Stimulated activated CD4-positive, alpha-beta T cell treated with anti-CD3 and anti-CD28 coated beads, TNF-alpha, amount 100 ng/mL, for 24 hours (primary cell): ENCODE results near the gene BHLHE40.
A peak's percentile ranks its signal among the peaks of the same experiment; 100 is the strongest.

Source experiments
- DNase-seq, 3 experiments: peaks; one replicate each; pipeline ENCODE4 v3.0.0-alpha.2; 2020; ENCODE audit warnings: low read depth in 3 of 3

BHLHE40 gene

DNA sequence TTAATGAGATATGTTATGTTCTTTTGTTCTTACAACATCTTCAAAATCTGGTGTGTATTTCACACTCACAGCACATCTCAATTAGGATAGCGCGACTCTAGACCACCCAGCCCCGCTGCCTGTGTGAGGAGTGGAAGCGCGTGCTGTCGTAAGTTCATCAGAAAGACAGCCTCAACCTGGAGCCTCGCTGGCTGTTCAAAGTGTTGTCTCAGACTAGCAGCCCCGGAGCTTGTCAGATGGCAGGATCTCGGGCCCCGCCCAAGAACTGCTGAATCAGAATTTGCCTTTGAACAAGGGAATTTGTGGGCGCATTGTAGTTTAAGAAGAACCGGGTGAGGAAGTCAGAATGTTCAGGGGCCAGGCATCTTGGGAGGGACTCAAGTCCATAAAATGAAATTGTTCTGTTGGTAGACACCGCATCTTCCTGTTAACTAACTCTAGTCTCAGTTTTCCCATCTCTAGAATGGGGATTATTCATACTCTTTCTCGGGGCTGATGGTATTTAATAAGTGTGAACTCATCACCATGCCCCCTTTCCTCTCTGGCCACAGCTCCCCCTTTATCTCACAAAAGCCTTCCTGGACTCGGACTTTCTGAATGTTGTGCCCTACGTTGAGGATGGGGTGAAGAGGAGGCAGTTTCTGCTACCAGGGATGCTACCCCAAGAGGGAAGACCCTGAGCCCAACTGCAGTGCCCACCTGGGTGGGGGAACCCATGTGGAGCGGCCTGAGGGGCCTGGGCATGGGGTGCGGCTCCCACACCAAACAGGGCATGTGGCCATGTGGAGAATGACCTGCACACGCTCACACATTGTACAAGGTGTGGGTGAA, 40.4 kb downstream of the BHLHE40 start:
- DNase-seq, result peak; percentile 35 to 77 (median 46)

DNA sequence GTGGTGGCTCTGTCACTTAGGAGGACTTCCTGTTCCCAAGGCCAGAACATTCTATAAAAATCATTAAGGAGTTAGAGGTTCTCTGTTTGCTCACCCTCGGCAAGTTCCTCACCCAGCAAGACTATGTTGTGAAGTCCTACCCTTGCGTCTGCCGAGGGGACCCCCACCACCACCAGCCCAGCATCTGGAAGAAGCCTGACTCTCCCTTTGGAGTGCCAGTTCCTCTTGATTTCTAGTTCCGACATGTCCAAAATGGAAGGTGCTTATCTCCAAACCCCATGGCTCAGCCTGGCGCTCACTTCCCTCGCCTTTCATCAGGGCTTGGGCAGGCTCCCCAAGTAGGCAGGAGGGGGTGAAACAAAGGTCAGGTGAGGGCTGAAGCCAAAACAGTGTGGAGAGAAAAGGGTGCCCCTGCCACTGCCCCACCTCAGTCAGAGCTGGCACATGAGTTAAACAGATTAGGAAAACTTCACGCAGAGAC, 41.0 kb downstream of the BHLHE40 start:
- no peak for DNase-seq

DNA sequence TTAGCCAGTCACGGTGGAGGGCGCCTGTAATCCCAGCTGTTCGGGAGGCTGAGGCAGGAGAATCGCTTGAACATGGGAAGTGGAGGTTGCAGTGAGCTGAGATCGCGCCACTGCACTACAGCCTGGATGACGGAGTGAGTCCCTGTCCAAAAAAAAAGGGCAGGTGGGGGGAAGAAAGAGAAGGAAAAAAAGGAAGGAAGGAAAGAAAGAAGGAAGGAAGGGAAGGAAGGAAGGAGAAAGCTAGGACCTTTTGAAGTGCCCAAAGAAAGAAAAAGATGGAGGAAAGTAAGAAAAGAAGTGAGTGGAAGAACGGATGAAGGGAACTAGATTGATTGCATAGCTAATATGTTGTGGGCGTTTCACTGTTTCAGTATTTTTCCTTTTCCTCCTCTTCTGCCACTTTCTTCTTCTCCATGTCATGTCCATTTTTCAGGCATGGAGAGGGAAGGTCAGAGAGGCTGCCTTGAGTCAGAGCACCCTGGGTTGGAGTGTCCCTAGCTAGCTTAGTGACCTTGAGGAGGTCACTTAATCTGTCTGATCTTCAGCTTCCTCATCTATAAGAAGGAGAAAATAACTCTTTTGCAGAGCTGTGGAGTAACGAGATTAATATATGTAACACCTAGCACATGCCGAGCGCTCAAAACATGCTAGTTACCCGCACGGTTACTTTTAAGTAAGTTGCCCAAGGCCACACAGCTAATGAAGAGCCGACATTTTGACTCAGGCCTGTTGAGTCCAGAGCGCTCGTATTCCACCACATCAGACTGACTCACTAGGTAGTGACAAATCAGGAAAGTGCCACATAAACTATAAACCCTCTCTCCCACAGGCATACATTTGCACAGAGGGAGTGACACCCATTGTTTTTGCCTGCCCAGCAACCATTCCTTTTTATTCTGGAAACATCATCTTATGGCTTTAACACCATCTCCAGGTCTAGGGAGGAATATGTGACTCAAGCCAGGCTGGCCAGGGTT, 42.2 kb downstream of the BHLHE40 start:
- peak in 1 of 3 experiments; percentile 28 for DNase-seq

DNA sequence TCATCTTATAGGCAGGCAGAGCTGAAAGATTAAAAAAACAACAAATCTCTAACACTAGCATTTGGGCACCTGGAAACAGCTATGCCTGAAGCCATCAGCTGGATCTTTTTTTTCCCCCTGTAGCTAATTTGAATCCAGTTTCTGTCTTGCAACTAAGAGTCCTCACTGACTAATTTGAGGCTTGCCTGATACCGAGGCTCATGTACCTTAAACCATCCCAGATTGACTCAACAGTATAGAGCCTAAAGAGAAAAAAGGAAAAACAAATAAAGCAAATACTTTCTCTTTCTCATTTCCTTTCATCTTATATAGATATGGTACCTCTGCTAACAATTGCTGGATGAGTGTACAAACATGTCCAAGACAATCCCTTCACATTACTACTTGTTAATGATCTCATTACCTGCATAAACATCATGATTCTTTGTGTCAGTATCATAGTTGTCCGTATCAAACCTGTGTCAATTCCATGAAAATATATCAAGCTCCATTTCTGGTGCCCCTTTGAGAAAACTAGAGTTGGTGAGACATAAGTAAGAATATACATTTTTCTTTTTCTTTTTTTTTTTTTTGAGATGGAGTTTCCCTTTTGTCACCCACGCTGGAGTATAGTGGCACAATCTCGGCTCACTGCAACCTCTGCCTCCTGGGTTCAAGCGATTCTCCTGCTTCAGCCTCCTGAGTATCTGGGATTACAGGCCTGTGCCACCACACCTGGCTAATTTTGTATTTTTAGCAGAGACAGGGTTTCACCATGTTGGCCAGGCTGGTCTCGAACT, 43.1 kb downstream of the BHLHE40 start:
- no peak for DNase-seq

DNA sequence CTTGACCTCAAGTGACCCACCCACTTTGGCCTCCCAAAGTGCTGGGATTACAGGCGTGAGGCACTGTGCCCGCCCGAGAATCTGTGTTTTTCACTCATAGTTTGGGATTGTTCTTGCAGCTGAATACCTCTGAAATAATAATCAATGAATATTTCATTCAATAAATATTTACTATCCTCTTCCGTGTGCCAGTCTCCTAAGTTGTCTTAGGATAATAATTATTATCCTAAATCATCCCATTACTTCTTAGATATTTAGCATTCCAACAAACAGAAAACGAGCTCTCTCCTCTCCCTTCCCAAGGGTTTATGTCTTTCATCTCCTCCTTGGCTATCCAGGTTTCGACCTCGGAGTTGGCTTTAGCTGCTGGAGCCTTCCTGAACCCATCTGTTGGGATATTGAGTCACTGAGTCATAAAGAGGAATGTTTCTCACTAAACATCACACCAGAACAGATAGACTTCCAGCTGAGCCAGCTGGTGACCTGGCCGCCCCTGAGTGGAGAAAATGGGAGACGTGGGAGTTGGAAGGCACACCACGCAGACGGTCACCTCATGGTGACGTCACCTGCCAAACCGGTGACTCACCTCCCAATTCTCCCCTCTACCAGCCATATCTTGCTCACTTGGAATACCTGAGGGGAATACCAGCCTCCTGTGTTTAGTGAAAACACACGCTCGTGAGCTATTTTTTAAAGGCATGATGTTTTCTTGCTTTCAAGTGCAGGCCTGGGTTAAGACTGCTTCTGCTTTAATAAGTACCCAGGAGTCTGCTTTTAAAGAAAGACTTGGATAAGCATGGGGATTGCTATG, 43.9 kb downstream of the BHLHE40 start:
- peak in 1 of 3 experiments; percentile 37 for DNase-seq

DNA sequence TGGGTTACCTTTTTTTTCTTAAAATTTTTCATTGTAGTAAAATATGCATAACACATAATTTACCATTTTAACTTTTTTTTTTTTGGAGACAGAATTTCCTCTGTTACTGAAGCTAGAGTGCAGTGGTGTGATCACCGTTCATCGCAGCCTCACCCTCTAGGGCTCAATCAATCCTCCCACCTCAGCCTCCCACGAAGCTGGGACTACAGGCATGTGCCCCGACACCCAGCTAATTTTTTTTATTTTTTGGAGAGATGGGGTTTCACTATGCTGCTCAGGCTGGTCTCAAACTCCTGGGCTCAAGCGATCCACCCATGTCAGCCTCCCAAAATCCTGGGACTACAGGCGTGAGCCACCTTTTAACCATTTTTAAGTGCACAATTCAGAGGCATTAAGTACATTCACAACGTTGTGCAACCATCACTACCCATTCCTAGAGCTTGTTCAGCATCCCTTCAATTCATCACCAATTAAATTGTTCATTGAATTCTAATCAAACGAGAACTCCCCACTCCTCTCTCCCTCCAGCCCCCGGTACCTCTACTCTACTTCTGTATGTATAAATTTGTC, 44.6 kb downstream of the BHLHE40 start:
- DNase-seq, result no peak

DNA sequence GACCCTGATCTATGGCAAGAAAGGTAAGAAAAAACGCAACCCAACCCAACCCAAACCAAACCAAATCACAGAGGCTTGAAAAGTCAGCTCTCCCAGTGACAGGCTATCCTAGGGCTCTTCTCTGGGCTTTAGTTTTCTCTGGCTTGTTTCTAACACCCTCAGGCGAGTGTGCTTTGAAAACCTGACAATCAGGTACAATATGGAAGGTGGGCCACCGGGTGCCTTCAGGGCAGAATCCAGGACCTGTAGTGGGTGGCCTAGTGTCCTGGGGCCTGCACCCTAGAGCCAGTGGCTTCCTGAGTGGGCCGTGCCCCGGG, 46.8 kb downstream of the BHLHE40 start:
- DNase-seq, result no peak

DNA sequence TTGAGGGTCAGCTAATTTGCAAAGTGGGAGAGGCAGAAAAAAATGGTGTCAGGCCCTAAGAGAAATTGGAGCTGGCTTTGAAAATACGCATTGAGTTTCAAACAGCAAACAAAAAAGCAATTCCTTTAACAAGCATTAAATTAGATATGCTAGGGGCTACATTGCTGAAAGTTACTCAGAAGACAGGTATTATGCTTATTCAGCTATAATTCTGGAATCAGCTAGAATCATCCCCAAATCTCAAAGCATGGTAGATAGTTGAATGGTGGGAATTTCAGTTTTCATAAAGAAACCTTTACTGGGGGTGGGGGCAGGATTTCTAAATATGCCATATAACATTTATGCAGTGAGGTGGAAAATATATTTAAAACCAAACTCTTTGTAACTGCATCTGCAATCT, 50.5 kb downstream of the BHLHE40 start:
- DNase-seq, result no peak

DNA sequence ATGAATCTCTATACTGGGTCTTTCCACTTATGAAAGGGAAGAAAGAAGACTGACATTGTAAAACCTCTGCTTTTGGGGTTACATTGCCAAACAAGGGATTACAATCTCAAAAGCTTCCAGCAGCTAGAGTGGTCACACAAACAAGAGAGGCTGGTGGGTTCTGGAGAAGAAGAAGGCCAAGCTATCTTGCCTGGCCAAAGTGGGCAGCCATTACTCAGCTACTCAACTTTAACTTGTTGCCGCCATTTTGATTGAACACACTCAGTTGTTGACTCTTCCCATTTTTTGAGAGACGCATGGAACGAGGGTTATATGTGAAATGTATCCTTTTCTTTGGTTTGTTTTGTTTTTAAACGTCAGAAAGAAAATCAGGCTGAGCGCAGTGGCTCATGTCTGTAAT, 50.9 kb downstream of the BHLHE40 start:
- DNase-seq, result no peak

DNA sequence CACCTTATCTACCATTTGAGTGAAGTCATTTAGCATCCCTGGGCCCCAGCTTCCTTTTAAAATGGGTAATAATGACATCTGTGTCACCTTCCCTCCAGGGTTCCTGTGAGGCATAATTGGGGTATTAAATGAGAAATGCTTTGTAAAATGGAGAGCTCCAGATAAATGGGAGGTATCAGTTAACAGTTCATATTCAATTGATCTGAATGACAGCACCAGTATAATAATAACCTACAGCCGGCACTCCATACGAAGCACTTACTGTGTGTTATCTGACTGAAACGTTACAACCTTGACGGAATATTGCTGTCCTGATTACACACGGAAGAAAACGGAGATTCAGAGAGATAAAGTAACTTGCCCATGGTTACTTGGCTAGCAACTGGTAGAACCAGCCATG, 53.6 kb downstream of the BHLHE40 start:
- no peak for DNase-seq
